Measurements from ENCODE around the gene CCDC68.

Gene CCDC68

DNA sequence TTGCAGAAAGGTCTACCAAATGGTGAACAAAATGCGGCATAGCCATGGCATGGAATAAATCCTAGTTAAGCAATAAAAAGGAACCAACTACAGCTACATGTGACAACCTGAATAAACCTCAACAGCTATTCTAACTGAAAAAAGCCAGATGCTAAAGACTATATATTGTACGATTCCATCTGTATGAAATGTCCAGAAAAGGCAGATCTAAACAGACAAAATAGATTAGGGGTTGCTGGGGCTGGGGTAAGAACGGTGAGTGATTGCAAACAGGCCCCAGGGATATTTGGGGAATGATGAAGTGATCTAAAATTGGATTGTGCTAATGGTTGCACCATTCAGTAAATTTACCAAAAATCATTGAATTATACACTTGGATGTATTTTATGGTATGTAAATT is 2.8 kb downstream of the CCDC68 start:
- Histone ChIP-seq H3K9me3 (ENCODE audit: insufficient read depth, low read depth, low read length) (no peaks in the 10 kb centered on the region), H3K9me2 (replicated peaks; ENCODE audit: low read depth, low read length) (no peaks in the 10 kb centered on the region), H3K36me3 (ENCODE audit: insufficient read depth, low read length) (no peaks in the 10 kb centered on the region), H3K27me3 (ENCODE audit: insufficient read depth, low read length, poor library complexity, severe bottlenecking) (no peaks in the 10 kb centered on the region), H3K79me2 (ENCODE audit: insufficient read depth, low read length) (no peaks in the 10 kb centered on the region), H3K4me1 (ENCODE audit: insufficient read depth, low read length, poor library complexity, severe bottlenecking) (no peaks in the 10 kb centered on the region), H3K9ac (ENCODE audit: low read depth, low read length, poor library complexity, severe bottlenecking) (no peak overlapping the region), H4K20me1 (ENCODE audit: insufficient read depth, low read length, poor library complexity, severe bottlenecking) (no peaks in the 10 kb centered on the region), H3K4me3 (ENCODE audit: low read length, poor library complexity, severe bottlenecking) (no peak overlapping the region), H2AFZ (ENCODE audit: low read length) (no peak overlapping the region), H3F3A (ENCODE audit: low read depth) (no peaks in the 10 kb centered on the region), H3K4me2 (ENCODE audit: low read depth, low read length, poor library complexity, severe bottlenecking) (no peak overlapping the region)
- TF ChIP-seq, protein P1, sequence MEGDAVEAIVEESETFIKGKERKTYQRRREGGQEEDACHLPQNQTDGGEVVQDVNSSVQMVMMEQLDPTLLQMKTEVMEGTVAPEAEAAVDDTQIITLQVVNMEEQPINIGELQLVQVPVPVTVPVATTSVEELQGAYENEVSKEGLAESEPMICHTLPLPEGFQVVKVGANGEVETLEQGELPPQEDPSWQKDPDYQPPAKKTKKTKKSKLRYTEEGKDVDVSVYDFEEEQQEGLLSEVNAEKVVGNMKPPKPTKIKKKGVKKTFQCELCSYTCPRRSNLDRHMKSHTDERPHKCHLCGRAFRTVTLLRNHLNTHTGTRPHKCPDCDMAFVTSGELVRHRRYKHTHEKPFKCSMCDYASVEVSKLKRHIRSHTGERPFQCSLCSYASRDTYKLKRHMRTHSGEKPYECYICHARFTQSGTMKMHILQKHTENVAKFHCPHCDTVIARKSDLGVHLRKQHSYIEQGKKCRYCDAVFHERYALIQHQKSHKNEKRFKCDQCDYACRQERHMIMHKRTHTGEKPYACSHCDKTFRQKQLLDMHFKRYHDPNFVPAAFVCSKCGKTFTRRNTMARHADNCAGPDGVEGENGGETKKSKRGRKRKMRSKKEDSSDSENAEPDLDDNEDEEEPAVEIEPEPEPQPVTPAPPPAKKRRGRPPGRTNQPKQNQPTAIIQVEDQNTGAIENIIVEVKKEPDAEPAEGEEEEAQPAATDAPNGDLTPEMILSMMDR (conservative IDR thresholded peaks at IDR 0.05; ENCODE audit: low read length) = no peak
- TF ChIP-seq EZH2phosphoT487 (IDR thresholded peaks at IDR 0.05; ENCODE audit: borderline replicate concordance) = no peak

DNA sequence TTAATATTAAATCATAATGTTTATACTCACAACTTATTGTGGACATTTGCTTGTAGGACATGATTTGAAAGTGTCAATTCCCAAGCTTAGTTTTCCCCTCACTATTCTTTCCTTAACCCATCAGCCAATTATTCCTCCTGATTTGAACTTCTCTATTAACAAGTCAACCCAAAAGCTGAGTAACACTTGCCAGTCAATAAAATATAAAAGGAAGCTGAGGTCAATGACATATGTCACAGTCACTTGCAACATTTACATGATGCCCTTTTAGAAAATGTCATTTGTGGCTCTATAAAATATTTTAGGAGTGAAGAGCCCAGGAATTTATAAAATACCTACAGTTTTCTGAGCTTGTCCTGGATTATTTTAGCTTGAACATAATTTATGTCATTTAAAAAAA is 7.2 kb downstream of the CCDC68 start:
- Histone ChIP-seq H3K9me2 (replicated peaks; ENCODE audit: low read depth, low read length) (no peaks in the 10 kb centered on the region), H2AFZ (ENCODE audit: low read length) (no peak overlapping the region), H3K4me1 (ENCODE audit: insufficient read depth, low read length, poor library complexity, severe bottlenecking) (peaks cover 3% of the 10 kb centered on the region), H3K4me3 (ENCODE audit: low read length, poor library complexity, severe bottlenecking) (no peak overlapping the region), H3F3A (ENCODE audit: low read depth) (no peaks in the 10 kb centered on the region), H3K9ac (ENCODE audit: low read depth, low read length, poor library complexity, severe bottlenecking) (no peak overlapping the region), H3K9me3 (ENCODE audit: insufficient read depth, low read depth, low read length) (no peaks in the 10 kb centered on the region), H4K20me1 (ENCODE audit: insufficient read depth, low read length, poor library complexity, severe bottlenecking) (no peaks in the 10 kb centered on the region), H3K36me3 (ENCODE audit: insufficient read depth, low read length) (no peaks in the 10 kb centered on the region), H3K27me3 (ENCODE audit: insufficient read depth, low read length, poor library complexity, severe bottlenecking) (no peaks in the 10 kb centered on the region), H3K4me2 (ENCODE audit: low read depth, low read length, poor library complexity, severe bottlenecking) (no peak overlapping the region), H3K79me2 (ENCODE audit: insufficient read depth, low read length) (no peaks in the 10 kb centered on the region)
- no peak for TF ChIP-seq EZH2phosphoT487 (IDR thresholded peaks at IDR 0.05; ENCODE audit: borderline replicate concordance)
- TF ChIP-seq, protein P1 (conservative IDR thresholded peaks at IDR 0.05; ENCODE audit: low read length) = no peak

DNA sequence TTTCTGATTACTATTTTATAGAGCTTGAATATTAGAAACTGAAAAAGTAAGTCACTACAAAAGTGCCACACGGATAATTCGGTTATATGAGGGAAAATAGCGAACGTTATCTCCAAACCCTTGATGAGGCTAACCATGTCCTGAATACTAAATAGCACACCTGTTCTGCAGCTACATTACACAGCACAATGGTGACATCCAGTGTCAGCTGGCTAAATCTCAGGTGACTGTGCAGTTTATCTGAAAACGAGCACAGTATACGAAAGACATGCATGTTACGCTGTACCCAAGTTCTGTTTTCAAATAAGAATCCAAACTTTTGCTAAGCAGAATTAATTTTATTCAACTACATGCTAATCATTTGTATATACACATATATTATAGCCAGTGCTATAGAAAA is 9.0 kb downstream of the CCDC68 start:
- Histone ChIP-seq H3K36me3 (ENCODE audit: insufficient read depth, low read length) (no peaks in the 10 kb centered on the region), H3K4me2 (ENCODE audit: low read depth, low read length, poor library complexity, severe bottlenecking) (no peak overlapping the region), H3K4me3 (ENCODE audit: low read length, poor library complexity, severe bottlenecking) (no peak overlapping the region), H3K9me3 (ENCODE audit: insufficient read depth, low read depth, low read length) (no peaks in the 10 kb centered on the region), H3K4me1 (ENCODE audit: insufficient read depth, low read length, poor library complexity, severe bottlenecking) (peaks cover 19% of the 10 kb centered on the region), H3K27me3 (ENCODE audit: insufficient read depth, low read length, poor library complexity, severe bottlenecking) (no peaks in the 10 kb centered on the region), H3F3A (ENCODE audit: low read depth) (no peaks in the 10 kb centered on the region), H3K9me2 (replicated peaks; ENCODE audit: low read depth, low read length) (no peaks in the 10 kb centered on the region), H4K20me1 (ENCODE audit: insufficient read depth, low read length, poor library complexity, severe bottlenecking) (no peaks in the 10 kb centered on the region), H2AFZ (ENCODE audit: low read length) (no peak overlapping the region), H3K79me2 (ENCODE audit: insufficient read depth, low read length) (no peaks in the 10 kb centered on the region), H3K9ac (ENCODE audit: low read depth, low read length, poor library complexity, severe bottlenecking) (no peak overlapping the region)
- TF ChIP-seq, protein P1 (conservative IDR thresholded peaks at IDR 0.05; ENCODE audit: low read length) = peak; percentile 76
- TF ChIP-seq EZH2phosphoT487 (IDR thresholded peaks at IDR 0.05; ENCODE audit: borderline replicate concordance) = no peak

Measured in Loucy (cell line).